ENCODE results near the gene OSTN. TPM values are rescaled to one million over a fixed set of nuclear protein-coding genes. Genes with fewer than 3 reads are reported as not detected.

Gene OSTN
- total RNA-seq, 3 donors from 2014 or later (not counting 1 experiment from before 2014, with no cell fraction given) = not detected

DNA sequence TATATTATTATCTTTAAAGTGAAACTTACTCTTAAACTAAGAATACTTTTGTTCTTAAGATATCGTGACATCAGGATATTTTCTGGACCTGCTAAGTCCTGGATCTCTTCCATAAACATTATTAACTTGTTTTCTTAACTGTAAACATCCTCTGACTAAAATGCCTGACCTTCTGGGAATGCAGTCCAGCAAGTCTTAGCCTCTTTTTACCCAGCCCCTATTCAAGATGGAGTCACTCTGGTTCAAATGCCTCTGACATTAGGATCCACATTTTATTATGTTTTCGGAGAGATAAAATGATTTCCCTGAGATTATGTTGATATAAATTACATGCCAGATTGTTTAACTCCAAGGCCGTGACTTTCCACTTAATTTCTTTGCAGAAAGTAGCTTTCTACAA lies 37.6 kb downstream of the OSTN start:
- DNase-seq (no peak), ATAC-seq (no peak)
- H3K4me3 ChIP-seq (ENCODE audit: low read length) = no peak overlapping the region
- H3K4me1 Mint-ChIP-seq = no peaks in the 10 kb centered on the region
- H3K27ac Mint-ChIP-seq = no peak overlapping the region
- intact Hi-C loops (cut with micrococcal nuclease) = no loop called here
- 100% methylated on average over 3 of the region's 3 CpGs for WGBS (ENCODE audit: insufficient coverage)
- no peaks in the 10 kb centered on the region for H3K36me3 Mint-ChIP-seq
- H3K9me3 Mint-ChIP-seq = peaks cover 0 to 2% of the 10 kb centered on the region in 2 donors
- H3K4me3 Mint-ChIP-seq = no peak overlapping the region
- H3K27me3 ChIP-seq (ENCODE audit: control insufficient read depth, insufficient read depth, low read length) = no peaks in the 10 kb centered on the region
- no peaks in the 10 kb centered on the region for H3K9me3 ChIP-seq (ENCODE audit: control insufficient read depth, insufficient read depth, low read length)
- H3K4me1 ChIP-seq (ENCODE audit: control insufficient read depth, insufficient read depth, low read length) = no peaks in the 10 kb centered on the region
- no peaks in the 10 kb centered on the region for H3K36me3 ChIP-seq (ENCODE audit: control insufficient read depth, insufficient read depth, low read length)
- H3K27ac ChIP-seq (ENCODE audit: low read length) = no peak overlapping the region
- H3K27me3 Mint-ChIP-seq (ENCODE audit: low read depth in 2 of 2) = peaks cover 0 to 5% of the 10 kb centered on the region in 2 donors
- TF ChIP-seq, protein P1, sequence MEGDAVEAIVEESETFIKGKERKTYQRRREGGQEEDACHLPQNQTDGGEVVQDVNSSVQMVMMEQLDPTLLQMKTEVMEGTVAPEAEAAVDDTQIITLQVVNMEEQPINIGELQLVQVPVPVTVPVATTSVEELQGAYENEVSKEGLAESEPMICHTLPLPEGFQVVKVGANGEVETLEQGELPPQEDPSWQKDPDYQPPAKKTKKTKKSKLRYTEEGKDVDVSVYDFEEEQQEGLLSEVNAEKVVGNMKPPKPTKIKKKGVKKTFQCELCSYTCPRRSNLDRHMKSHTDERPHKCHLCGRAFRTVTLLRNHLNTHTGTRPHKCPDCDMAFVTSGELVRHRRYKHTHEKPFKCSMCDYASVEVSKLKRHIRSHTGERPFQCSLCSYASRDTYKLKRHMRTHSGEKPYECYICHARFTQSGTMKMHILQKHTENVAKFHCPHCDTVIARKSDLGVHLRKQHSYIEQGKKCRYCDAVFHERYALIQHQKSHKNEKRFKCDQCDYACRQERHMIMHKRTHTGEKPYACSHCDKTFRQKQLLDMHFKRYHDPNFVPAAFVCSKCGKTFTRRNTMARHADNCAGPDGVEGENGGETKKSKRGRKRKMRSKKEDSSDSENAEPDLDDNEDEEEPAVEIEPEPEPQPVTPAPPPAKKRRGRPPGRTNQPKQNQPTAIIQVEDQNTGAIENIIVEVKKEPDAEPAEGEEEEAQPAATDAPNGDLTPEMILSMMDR (IDR thresholded peaks at IDR 0.05) = no peak

DNA sequence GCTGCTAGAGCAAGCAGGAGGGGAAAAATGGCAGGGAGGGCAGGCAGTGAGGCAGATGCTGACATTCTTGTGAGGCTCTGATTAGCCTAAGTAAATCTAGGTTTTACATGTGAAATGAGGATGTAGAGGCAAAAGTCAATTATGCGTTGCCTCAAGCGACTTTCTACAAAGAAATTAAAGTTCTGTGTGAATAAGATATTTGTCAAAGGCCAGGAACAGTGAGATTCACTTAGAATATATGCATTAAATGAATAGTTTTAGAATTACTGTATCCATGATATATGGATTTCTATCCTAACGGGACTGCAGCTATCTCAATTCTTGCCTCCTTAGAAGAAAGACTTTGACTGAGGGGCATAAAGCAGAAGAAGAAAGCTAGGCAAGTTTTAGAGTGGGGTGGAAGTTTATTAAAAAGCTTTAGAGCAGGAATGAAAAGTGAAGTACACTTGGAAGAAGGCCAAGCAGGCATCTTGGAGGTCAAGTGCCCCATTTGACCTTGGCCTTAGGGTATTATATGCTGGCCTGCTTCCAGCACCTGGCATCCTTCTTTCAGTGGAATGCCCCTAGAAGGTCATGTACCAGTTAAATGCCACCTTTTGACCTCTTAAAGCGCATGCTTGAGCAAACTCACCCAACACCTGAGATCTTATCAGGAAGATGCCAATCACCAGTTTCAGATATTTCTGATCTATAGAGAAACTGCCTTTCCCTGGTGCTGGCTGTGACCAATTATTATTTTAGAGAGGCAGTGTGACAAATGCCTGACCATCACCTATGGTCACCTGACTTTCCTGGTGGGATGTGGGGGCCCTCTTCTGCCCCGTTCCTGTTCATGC lies 38.2 kb downstream of the OSTN start:
- peaks cover 0 to 5% of the 10 kb centered on the region in 2 donors for H3K27me3 Mint-ChIP-seq (ENCODE audit: low read depth in 2 of 2)
- H3K36me3 Mint-ChIP-seq = no peaks in the 10 kb centered on the region
- DNase-seq (no peak), ATAC-seq (no peak)
- Histone ChIP-seq H3K4me3 (ENCODE audit: low read length) (no peak overlapping the region), H3K9me3 (ENCODE audit: control insufficient read depth, insufficient read depth, low read length) (no peaks in the 10 kb centered on the region), H3K4me1 (ENCODE audit: control insufficient read depth, insufficient read depth, low read length) (no peaks in the 10 kb centered on the region), H3K36me3 (ENCODE audit: control insufficient read depth, insufficient read depth, low read length) (no peaks in the 10 kb centered on the region), H3K27ac (ENCODE audit: low read length) (no peak overlapping the region), H3K27me3 (ENCODE audit: control insufficient read depth, insufficient read depth, low read length) (no peaks in the 10 kb centered on the region)
- no peak overlapping the region for H3K4me3 Mint-ChIP-seq
- H3K27ac Mint-ChIP-seq = no peak overlapping the region
- 83% methylated on average over 5 of the region's 5 CpGs for WGBS (ENCODE audit: insufficient coverage)
- intact Hi-C loops (cut with micrococcal nuclease) = no loop called here
- TF ChIP-seq, protein P1 (IDR thresholded peaks at IDR 0.05) = no peak
- H3K9me3 Mint-ChIP-seq = peaks cover 0 to 2% of the 10 kb centered on the region in 2 donors
- H3K4me1 Mint-ChIP-seq = no peaks in the 10 kb centered on the region

DNA sequence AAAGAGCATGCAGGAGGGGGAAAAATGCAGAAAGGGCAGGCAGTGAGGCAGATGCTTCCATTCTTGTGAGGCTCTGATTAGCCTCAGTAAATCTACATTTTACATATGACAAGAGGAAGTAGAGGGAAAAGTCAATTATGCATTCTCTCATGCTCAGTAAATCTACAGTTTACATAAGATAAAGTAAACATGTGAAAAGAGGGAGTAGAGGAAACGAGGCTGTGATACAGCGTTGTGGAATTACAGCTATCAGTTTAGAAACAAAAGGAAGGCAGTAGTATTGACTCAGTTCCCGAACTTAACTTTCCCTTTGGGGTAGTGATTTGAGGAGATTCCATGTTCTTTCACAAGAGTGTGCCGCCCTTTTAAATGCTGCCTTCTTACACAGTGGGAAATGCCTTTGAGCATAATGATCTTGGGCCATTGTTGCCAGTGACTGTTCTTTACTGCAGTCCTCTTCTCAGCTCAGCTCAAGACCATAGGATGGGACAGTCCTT lies 39.3 kb downstream of the OSTN start:
- Mint-ChIP-seq H3K9me3 (peaks cover 0 to 2% of the 10 kb centered on the region in 2 donors), H3K4me3 (no peak overlapping the region), H3K36me3 (no peaks in the 10 kb centered on the region), H3K4me1 (no peaks in the 10 kb centered on the region), H3K27ac (no peak overlapping the region), H3K27me3 (ENCODE audit: low read depth in 2 of 2) (peaks cover 0 to 5% of the 10 kb centered on the region in 2 donors)
- DNase-seq = no peak
- Histone ChIP-seq H3K27me3 (ENCODE audit: control insufficient read depth, insufficient read depth, low read length) (no peaks in the 10 kb centered on the region), H3K9me3 (ENCODE audit: control insufficient read depth, insufficient read depth, low read length) (no peaks in the 10 kb centered on the region), H3K4me3 (ENCODE audit: low read length) (no peak overlapping the region), H3K27ac (ENCODE audit: low read length) (no peak overlapping the region), H3K4me1 (ENCODE audit: control insufficient read depth, insufficient read depth, low read length) (no peaks in the 10 kb centered on the region), H3K36me3 (ENCODE audit: control insufficient read depth, insufficient read depth, low read length) (no peaks in the 10 kb centered on the region)
- ATAC-seq = no peak
- WGBS (ENCODE audit: insufficient coverage) = 87% methylated on average over 4 of the region's 4 CpGs
- intact Hi-C loops (cut with micrococcal nuclease) = no loop called here
- TF ChIP-seq, protein P1 (IDR thresholded peaks at IDR 0.05) = no peak

All from natural killer cell (primary cell).